Measurements from ENCODE around the gene PTPN7. TPM values are rescaled to one million over a fixed set of nuclear protein-coding genes. Genes with fewer than 3 reads are reported as not detected.

The PTPN7 gene
- total and polyA plus RNA-seq, 10 of the 15 experiments (the other 5 are each of a cell fraction or from before 2014, with no cell fraction given), result 7.9 to 117 (median 102) TPM

- TF ChIP-seq SRF (IDR thresholded peaks at IDR 0.05; ENCODE audit: low read depth in 2 of 2, low read length in 2 of 2) (no peak), DPF2 (IDR thresholded peaks at IDR 0.05) (peak; percentile 68), GATAD2B (conservative IDR thresholded peaks at IDR 0.05; ENCODE audit: low read depth) (peak; percentile 80), MTA3 (IDR thresholded peaks at IDR 0.05; ENCODE audit: borderline replicate concordance, low read length) (no peak), SP1 (IDR thresholded peaks at IDR 0.05; ENCODE audit: low read depth, low read length) (no peak), ASH2L (IDR thresholded peaks at IDR 0.05; ENCODE audit: borderline replicate concordance, low read depth) (no peak), SMC3 (IDR thresholded peaks at IDR 0.05; ENCODE audit: borderline replicate concordance, low read length) (no peak; the same call in 1 of the 2 replicates), BHLHE40 (IDR thresholded peaks at IDR 0.05; ENCODE audit: borderline replicate concordance in 1 of 2, low read depth in 2 of 2, low read length in 1 of 2) (peak; percentile 70 to 90; a peak in 3 of 4 replicates), RELB (IDR thresholded peaks at IDR 0.05; ENCODE audit: low read depth) (no peak; the same call in 1 of the 2 replicates), BCL11A (IDR thresholded peaks at IDR 0.05; ENCODE audit: low read depth, low read length) (no peak), SMARCA5 (IDR thresholded peaks at IDR 0.05) (peak; percentile 84), ZNF217 (IDR thresholded peaks at IDR 0.05) (0 out of 2 replicates have a peak, but pooled peaks have one; percentile 52), YY1 (IDR thresholded peaks at IDR 0.05; ENCODE audit: low read depth, low read length) (no peak), LARP7 (IDR thresholded peaks at IDR 0.05) (0 out of 2 replicates have a peak, but pooled peaks have one; percentile 34), HDAC2 (IDR thresholded peaks at IDR 0.05) (no peak), MTA2 (IDR thresholded peaks at IDR 0.05; ENCODE audit: low read depth) (peak; percentile 66), SIN3A (IDR thresholded peaks at IDR 0.05; ENCODE audit: low read depth, low read length) (no peak), CREB1 (IDR thresholded peaks at IDR 0.05; ENCODE audit: low read depth) (no peak), TCF3 (IDR thresholded peaks at IDR 0.05; ENCODE audit: borderline replicate concordance, insufficient read depth, low read depth, low read length) (peak; percentile 93), ZBTB33 (IDR thresholded peaks at IDR 0.05) (no peak), ZNF207 (IDR thresholded peaks at IDR 0.05; ENCODE audit: borderline replicate concordance) (no peak), POLR2AphosphoS2 (IDR thresholded peaks at IDR 0.05; ENCODE audit: low read depth, low read length) (peak; percentile 27; the same call in 1 of the 2 replicates), CBFB (IDR thresholded peaks at IDR 0.05; ENCODE audit: low read depth) (no peak; the same call in 1 of the 2 replicates)
- TF ChIP-seq, protein P1, sequence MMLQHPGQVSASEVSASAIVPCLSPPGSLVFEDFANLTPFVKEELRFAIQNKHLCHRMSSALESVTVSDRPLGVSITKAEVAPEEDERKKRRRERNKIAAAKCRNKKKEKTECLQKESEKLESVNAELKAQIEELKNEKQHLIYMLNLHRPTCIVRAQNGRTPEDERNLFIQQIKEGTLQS (IDR thresholded peaks at IDR 0.05; ENCODE audit: borderline replicate concordance, extremely low read depth, low read depth, low read length), result no peak
- TF ChIP-seq, protein P2, sequence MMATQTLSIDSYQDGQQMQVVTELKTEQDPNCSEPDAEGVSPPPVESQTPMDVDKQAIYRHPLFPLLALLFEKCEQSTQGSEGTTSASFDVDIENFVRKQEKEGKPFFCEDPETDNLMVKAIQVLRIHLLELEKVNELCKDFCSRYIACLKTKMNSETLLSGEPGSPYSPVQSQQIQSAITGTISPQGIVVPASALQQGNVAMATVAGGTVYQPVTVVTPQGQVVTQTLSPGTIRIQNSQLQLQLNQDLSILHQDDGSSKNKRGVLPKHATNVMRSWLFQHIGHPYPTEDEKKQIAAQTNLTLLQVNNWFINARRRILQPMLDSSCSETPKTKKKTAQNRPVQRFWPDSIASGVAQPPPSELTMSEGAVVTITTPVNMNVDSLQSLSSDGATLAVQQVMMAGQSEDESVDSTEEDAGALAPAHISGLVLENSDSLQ (IDR thresholded peaks at IDR 0.05), result no peak
- TF ChIP-seq, protein P3, sequence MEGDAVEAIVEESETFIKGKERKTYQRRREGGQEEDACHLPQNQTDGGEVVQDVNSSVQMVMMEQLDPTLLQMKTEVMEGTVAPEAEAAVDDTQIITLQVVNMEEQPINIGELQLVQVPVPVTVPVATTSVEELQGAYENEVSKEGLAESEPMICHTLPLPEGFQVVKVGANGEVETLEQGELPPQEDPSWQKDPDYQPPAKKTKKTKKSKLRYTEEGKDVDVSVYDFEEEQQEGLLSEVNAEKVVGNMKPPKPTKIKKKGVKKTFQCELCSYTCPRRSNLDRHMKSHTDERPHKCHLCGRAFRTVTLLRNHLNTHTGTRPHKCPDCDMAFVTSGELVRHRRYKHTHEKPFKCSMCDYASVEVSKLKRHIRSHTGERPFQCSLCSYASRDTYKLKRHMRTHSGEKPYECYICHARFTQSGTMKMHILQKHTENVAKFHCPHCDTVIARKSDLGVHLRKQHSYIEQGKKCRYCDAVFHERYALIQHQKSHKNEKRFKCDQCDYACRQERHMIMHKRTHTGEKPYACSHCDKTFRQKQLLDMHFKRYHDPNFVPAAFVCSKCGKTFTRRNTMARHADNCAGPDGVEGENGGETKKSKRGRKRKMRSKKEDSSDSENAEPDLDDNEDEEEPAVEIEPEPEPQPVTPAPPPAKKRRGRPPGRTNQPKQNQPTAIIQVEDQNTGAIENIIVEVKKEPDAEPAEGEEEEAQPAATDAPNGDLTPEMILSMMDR (IDR thresholded peaks at IDR 0.05 in 2 of 3, conservative IDR thresholded peaks at IDR 0.05 in 1 of 3; ENCODE audit: control insufficient read depth in 2 of 3, extremely low read depth in 1 of 3, insufficient read depth in 1 of 3, low read depth in 3 of 3, low read length in 3 of 3), result peak; percentile 55 to 79 (median 66)
Observed at GRCh38 chr1:202160377-202160940, at the start of gene PTPN7 (continued).
